Peyer's patch (tissue), 4 donors: ENCODE data around the gene GALNT17.

Experiments used
- CTCF ChIP-seq, 6 experiments: fragments of 450-650 bp in 4 of 6; fragments of 200-600 bp in 2 of 6; sonication (generic) in 1 of 6; IDR thresholded peaks; one replicate each; pipeline ENCODE4 v1.5.1; 2017 to 2019; ENCODE audit warnings: antibody characterized with exemption in 6 of 6, mild to moderate bottlenecking in 3 of 6, moderate library complexity in 1 of 6
- POLR2A ChIP-seq, 2 donors: fragments of 450-650 bp; IDR thresholded peaks; one replicate each; pipeline ENCODE4 v1.5.1; 2017; ENCODE audit warnings: antibody characterized with exemption in 2 of 2, mild to moderate bottlenecking in 2 of 2, moderate library complexity in 2 of 2

- no peak for TF ChIP-seq CTCF (IDR thresholded peaks at IDR 0.05)
- no peak for TF ChIP-seq POLR2A (IDR thresholded peaks at IDR 0.05)
These were observed 462.8 kb downstream of the GALNT17 start for GRCh38 chr7:71594736-71595135.
